Kidney epithelial cell (primary cell): ENCODE measurements around the gene BIK. TPM values are rescaled to one million over a fixed set of nuclear protein-coding genes. Genes with fewer than 3 reads are reported as not detected.

ENCODE experiments used
- DNase-seq: peaks from one replicate; pipeline ENCODE4 v3.0.0-alpha.2; 2010; ENCODE audit warnings: low read depth
- H3K27me3 ChIP-seq: 2 replicates; pipeline ENCODE4 v1.6.0; 2011; ENCODE audit warnings: low read length; ENCODE audit not compliant: control insufficient read depth, insufficient read depth
- H3K36me3 ChIP-seq: 2 replicates; pipeline ENCODE4 v1.5.1; 2011; ENCODE audit warnings: low read length; ENCODE audit not compliant: control insufficient read depth, insufficient read depth
- H3K4me3 ChIP-seq: 2 replicates; pipeline ENCODE4 v1.5.1; 2011; ENCODE audit warnings: low read depth, mild to moderate bottlenecking, control low read depth, low read length
- total RNA-seq: library from RNA; depleted of rRNA; stranded (reverse); fragments of >200 nt; gene quantifications from 2 replicates; pipeline ENCODE4 v1.2.3, GENCODE V29; 2015
- TF ChIP-seq, protein P1 (sequence below): IDR thresholded peaks from 2 replicates; pipeline ENCODE4 v1.5.1; 2011; ENCODE audit warnings: mild to moderate bottlenecking, moderate library complexity, low read length, control low read depth, inconsistent platforms; ENCODE audit not compliant: insufficient read depth, poor library complexity, severe bottlenecking

The BIK gene
- total RNA-seq, 1 donor from 2014 or later: 31.3 TPM

DNA sequence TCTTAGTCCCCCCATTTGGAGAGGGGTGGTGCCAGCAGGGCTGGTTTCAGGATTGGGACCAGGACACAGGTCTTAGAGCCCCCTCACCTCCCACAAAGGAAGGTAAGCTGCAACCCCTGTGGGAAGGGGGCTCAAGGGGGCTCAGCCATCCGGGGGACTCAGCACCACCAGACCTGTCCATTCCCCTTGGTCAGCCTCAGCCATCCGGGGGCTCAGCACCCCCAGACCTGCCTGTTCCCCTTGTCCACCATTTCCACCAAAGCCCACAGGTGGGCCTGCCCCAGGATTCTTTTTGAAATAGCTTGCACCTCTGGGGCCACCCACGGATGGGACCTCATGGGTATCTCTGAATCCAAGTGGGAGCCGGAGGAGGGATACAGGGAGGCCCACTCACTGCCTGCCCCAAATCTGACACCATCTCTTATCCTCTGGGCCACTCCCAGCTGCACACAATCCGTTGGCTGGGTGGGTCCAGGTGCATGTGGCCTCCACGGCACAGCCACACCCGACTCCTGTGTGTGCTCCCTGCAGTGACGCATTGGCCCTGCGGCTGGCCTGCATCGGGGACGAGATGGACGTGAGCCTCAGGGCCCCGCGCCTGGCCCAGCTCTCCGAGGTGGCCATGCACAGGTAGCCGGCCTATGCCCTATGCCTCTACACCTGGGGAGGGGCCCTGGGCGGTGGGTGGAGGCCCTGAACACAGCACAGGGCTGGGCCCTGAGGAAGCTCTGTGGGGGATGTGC is 16.8 kb downstream of the BIK start:
- TF ChIP-seq, protein P1, sequence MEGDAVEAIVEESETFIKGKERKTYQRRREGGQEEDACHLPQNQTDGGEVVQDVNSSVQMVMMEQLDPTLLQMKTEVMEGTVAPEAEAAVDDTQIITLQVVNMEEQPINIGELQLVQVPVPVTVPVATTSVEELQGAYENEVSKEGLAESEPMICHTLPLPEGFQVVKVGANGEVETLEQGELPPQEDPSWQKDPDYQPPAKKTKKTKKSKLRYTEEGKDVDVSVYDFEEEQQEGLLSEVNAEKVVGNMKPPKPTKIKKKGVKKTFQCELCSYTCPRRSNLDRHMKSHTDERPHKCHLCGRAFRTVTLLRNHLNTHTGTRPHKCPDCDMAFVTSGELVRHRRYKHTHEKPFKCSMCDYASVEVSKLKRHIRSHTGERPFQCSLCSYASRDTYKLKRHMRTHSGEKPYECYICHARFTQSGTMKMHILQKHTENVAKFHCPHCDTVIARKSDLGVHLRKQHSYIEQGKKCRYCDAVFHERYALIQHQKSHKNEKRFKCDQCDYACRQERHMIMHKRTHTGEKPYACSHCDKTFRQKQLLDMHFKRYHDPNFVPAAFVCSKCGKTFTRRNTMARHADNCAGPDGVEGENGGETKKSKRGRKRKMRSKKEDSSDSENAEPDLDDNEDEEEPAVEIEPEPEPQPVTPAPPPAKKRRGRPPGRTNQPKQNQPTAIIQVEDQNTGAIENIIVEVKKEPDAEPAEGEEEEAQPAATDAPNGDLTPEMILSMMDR: no peak

DNA sequence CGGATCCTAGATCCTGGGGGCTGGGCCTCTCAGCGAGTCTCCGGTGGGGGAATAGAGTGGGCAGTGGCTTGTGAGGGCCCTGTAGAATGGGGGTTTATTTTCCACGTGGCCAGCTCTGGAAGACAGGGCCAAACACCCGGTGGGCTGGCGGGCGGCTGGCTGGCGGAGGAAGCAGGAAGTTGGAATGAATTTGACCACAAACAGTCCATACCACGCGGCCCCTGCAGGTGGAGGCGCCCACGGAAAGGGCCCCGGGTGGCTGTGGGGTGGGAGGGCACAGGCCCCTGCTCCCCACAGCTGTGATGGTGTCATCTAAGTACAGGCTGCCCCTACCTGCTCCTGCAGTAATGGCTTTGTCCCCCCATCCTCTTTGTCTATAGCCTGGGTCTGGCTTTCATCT is 17.6 kb downstream of the BIK start:
- H3K36me3 ChIP-seq: no peaks in the 10 kb centered on the region
- no peak for DNase-seq
- TF ChIP-seq, protein P1: no peak
- no peak overlapping the region for H3K4me3 ChIP-seq
- no peaks in the 10 kb centered on the region for H3K27me3 ChIP-seq

More for the DNA sequence above, 16.8 kb downstream of the BIK start:
- Histone ChIP-seq H3K27me3 (no peaks in the 10 kb centered on the region), H3K4me3 (no peak overlapping the region), H3K36me3 (no peaks in the 10 kb centered on the region)
- DNase-seq: no peak

DNA sequence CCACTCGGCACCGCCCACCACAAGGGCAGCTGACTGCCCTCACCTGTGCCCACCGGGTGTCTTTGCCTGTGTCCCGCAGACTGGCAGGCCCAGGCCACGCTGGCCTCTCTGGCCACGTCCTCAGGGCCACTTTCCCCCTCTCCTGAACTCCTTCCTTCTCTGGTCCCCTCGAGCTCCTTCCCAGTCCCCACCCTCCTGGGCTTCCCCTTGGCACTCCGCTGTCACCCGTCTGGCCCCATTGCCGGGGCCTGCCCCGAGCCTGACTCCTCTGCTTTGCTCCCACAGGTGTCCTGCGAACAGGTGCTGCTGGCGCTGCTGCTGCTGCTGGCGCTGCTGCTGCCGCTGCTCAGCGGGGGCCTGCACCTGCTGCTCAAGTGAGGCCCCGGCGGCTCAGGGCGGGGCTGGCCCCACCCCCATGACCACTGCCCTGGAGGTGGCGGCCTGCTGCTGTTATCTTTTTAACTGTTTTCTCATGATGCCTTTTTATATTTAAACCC is 18.4 kb downstream of the BIK start:
- Histone ChIP-seq H3K36me3 (no peaks in the 10 kb centered on the region), H3K27me3 (no peaks in the 10 kb centered on the region), H3K4me3 (no peak overlapping the region)
- no peak for DNase-seq
- TF ChIP-seq, protein P1: no peak

DNA sequence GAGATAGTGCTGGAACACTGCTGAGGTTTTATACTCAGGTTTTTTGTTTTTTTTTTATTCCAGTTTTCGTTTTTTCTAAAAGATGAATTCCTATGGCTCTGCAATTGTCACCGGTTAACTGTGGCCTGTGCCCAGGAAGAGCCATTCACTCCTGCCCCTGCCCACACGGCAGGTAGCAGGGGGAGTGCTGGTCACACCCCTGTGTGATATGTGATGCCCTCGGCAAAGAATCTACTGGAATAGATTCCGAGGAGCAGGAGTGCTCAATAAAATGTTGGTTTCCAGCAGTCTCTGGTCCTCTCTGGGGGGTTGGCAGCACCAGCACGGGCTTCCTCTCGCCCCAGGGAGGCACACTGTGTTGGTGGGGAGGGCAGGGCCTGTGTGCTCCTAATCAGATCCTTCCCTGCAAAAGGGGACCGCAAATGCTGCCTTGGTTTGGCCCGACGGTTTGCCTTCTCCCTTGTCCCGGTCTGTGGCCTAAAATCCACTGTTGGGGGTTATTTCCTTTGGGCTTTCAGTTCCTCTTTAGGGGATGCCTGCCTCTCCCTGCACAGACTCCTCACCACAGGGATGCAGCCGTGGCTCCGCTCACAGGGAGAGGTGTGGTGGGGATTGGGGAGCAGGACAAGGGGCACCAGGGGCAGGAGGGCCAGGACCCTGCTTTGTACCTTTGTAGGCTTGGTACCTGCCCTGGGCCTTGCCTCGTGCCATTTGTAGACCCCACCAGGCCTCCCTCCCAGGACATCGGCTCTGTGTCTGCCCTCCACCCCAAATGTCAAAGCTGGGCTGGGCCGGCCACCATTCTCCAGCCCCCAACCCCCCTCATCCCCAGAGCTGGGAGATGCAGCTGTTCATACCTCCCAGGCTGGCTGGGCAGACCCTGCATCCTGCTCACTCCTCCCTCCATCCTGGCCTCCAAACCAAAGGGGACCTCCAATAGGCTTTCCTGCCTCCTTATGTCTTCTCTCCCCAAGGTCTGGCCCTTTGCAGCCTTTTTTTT is 19.2 kb downstream of the BIK start:
- TF ChIP-seq, protein P1: no peak
- Histone ChIP-seq H3K36me3 (no peaks in the 10 kb centered on the region), H3K4me3 (no peak overlapping the region), H3K27me3 (no peaks in the 10 kb centered on the region)
- DNase-seq: no peak

GRCh38 chr22:43131773-43132501 is 21.4 kb downstream of the BIK start:
- no peak for DNase-seq
- peaks cover 3% of the 10 kb centered on the region for H3K36me3 ChIP-seq
- TF ChIP-seq, protein P1: no peak
- H3K27me3 ChIP-seq: no peaks in the 10 kb centered on the region
- no peak overlapping the region for H3K4me3 ChIP-seq
